ENCODE measurements around the gene UBA1. TPM values are rescaled to one million over a fixed set of nuclear protein-coding genes. Genes with fewer than 3 reads are reported as not detected.

Gene UBA1
- total RNA-seq, 1 donor from 2014 or later = 244 TPM

DNA sequence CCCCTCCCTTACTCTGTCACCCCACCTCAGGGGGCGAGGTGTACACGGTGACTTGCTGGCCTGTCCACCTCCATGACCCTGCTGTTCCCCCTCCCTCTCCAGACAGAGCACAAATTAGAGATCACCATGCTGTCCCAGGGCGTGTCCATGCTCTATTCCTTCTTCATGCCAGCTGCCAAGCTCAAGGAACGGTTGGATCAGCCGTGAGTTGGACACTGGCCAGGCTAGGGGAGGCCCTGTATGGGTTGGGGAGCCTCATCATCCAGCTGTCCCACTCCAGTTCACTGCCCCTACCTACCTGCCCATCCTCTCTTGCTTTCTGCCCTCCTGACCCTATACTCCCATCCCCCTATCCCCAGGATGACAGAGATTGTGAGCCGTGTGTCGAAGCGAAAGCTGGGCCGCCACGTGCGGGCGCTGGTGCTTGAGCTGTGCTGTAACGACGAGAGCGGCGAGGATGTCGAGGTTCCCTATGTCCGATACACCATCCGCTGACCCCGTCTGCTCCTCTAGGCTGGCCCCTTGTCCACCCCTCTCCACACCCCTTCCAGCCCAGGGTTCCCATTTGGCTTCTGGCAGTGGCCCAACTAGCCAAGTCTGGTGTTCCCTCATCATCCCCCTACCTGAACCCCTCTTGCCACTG, 20.9 kb downstream of the UBA1 start:
- H3K4me1 Mint-ChIP-seq (ENCODE audit: low read depth, unreplicated experiment) = peaks cover 14% of the 10 kb centered on the region
- no peak overlapping the region for H3K4me3 Mint-ChIP-seq (ENCODE audit: unreplicated experiment)
- Histone ChIP-seq H3K27ac (ENCODE audit: low read depth, low read length) (no peak overlapping the region), H3K9me3 (ENCODE audit: insufficient read depth, low read depth, low read length) (no peaks in the 10 kb centered on the region), H3K4me1 (ENCODE audit: insufficient read depth, low read length) (peaks cover 12% of the 10 kb centered on the region), H2AFZ (ENCODE audit: low read depth, low read length) (no peak overlapping the region), H3K4me2 (ENCODE audit: low read length) (no peak overlapping the region), H4K20me1 (ENCODE audit: insufficient read depth, low read length) (peaks cover 44% of the 10 kb centered on the region), H3K79me2 (ENCODE audit: insufficient read depth, low read length) (peaks cover 14% of the 10 kb centered on the region), H3K27me3 (ENCODE audit: insufficient read depth, low read length) (no peaks in the 10 kb centered on the region), H3K9ac (ENCODE audit: low read length) (no peak overlapping the region), H3K36me3 (ENCODE audit: insufficient read depth, low read length) (peaks cover 20% of the 10 kb centered on the region), H3K4me3 (ENCODE audit: insufficient read depth, low read depth, low read length) (no peak overlapping the region)
- no peaks in the 10 kb centered on the region for H3K9me3 Mint-ChIP-seq (ENCODE audit: unreplicated experiment)
- H3K27me3 Mint-ChIP-seq (ENCODE audit: low read depth, unreplicated experiment) = no peaks in the 10 kb centered on the region
- DNase-seq (ENCODE audit: low read depth) (no peak), FAIRE-seq (no peak)
- no peak overlapping the region for H3K27ac Mint-ChIP-seq (ENCODE audit: unreplicated experiment)
- H3K36me3 Mint-ChIP-seq (ENCODE audit: low read depth, unreplicated experiment) = peaks cover 12% of the 10 kb centered on the region
- TF ChIP-seq, protein P1, sequence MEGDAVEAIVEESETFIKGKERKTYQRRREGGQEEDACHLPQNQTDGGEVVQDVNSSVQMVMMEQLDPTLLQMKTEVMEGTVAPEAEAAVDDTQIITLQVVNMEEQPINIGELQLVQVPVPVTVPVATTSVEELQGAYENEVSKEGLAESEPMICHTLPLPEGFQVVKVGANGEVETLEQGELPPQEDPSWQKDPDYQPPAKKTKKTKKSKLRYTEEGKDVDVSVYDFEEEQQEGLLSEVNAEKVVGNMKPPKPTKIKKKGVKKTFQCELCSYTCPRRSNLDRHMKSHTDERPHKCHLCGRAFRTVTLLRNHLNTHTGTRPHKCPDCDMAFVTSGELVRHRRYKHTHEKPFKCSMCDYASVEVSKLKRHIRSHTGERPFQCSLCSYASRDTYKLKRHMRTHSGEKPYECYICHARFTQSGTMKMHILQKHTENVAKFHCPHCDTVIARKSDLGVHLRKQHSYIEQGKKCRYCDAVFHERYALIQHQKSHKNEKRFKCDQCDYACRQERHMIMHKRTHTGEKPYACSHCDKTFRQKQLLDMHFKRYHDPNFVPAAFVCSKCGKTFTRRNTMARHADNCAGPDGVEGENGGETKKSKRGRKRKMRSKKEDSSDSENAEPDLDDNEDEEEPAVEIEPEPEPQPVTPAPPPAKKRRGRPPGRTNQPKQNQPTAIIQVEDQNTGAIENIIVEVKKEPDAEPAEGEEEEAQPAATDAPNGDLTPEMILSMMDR (IDR thresholded peaks at IDR 0.05; ENCODE audit: insufficient read depth, low read depth, low read length) = no peak
- TF ChIP-seq EZH2 (IDR thresholded peaks at IDR 0.05; ENCODE audit: insufficient read depth, low read length) = no peak

GRCh38 chrX:47215291-47215900, 21.8 kb downstream of the UBA1 start:
- Histone ChIP-seq H2AFZ (ENCODE audit: low read depth, low read length) (no peak overlapping the region), H3K4me3 (ENCODE audit: insufficient read depth, low read depth, low read length) (no peak overlapping the region), H3K79me2 (ENCODE audit: insufficient read depth, low read length) (peaks cover 22% of the 10 kb centered on the region), H3K9ac (ENCODE audit: low read length) (no peak overlapping the region), H3K36me3 (ENCODE audit: insufficient read depth, low read length) (peaks cover 17% of the 10 kb centered on the region), H3K27ac (ENCODE audit: low read depth, low read length) (no peak overlapping the region), H3K27me3 (ENCODE audit: insufficient read depth, low read length) (no peaks in the 10 kb centered on the region), H4K20me1 (ENCODE audit: insufficient read depth, low read length) (peaks cover 52% of the 10 kb centered on the region), H3K4me2 (ENCODE audit: low read length) (no peak overlapping the region), H3K9me3 (ENCODE audit: insufficient read depth, low read depth, low read length) (no peaks in the 10 kb centered on the region), H3K4me1 (ENCODE audit: insufficient read depth, low read length) (peaks cover 20% of the 10 kb centered on the region)
- Mint-ChIP-seq H3K27me3 (ENCODE audit: low read depth, unreplicated experiment) (no peaks in the 10 kb centered on the region), H3K36me3 (ENCODE audit: low read depth, unreplicated experiment) (peaks cover 17% of the 10 kb centered on the region), H3K4me3 (ENCODE audit: unreplicated experiment) (no peak overlapping the region), H3K4me1 (ENCODE audit: low read depth, unreplicated experiment) (peaks cover 22% of the 10 kb centered on the region), H3K27ac (ENCODE audit: unreplicated experiment) (no peak overlapping the region), H3K9me3 (ENCODE audit: unreplicated experiment) (peaks cover 3% of the 10 kb centered on the region)
- no peak for FAIRE-seq
- TF ChIP-seq, protein P1 (IDR thresholded peaks at IDR 0.05; ENCODE audit: insufficient read depth, low read depth, low read length) = no peak
- TF ChIP-seq EZH2 (IDR thresholded peaks at IDR 0.05; ENCODE audit: insufficient read depth, low read length) = no peak
- DNase-seq (ENCODE audit: low read depth) = no peak

DNA sequence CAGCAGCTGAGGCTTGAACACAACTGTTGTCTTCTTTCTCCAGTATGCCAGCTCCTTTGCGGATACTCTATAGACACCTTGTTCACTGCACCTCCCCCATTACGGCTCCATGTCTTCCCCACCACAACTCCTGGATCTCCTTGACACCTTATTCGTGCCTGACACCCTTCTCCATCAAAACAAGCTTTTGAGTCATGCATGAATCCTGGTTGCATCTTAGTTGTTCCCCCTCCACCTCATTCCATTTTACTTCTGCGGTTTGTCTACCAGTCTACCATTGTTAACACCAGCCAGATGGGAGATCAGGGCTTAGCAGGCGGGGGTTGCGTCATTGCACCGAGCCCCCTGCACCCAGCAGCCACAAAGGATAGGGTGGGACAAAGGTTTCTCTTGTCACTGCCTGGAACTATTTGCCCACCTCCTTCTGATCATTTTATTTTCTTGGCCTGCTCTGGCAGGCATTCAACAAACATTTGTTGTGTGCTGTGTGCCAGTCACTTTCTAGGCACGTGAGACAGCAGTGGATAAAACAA, 22.8 kb downstream of the UBA1 start:
- H3K4me1 Mint-ChIP-seq (ENCODE audit: low read depth, unreplicated experiment) = peaks cover 29% of the 10 kb centered on the region
- H3K36me3 Mint-ChIP-seq (ENCODE audit: low read depth, unreplicated experiment) = peaks cover 16% of the 10 kb centered on the region
- DNase-seq (ENCODE audit: low read depth) = no peak
- FAIRE-seq = no peak
- peak overlapping the region; percentile 74 for H3K27ac Mint-ChIP-seq (ENCODE audit: unreplicated experiment)
- Histone ChIP-seq H3K27ac (ENCODE audit: low read depth, low read length) (peak overlapping the region; percentile 89), H3K79me2 (ENCODE audit: insufficient read depth, low read length) (peaks cover 33% of the 10 kb centered on the region), H3K36me3 (ENCODE audit: insufficient read depth, low read length) (peaks cover 13% of the 10 kb centered on the region), H3K27me3 (ENCODE audit: insufficient read depth, low read length) (no peaks in the 10 kb centered on the region), H3K4me1 (ENCODE audit: insufficient read depth, low read length) (peaks cover 22% of the 10 kb centered on the region), H3K4me3 (ENCODE audit: insufficient read depth, low read depth, low read length) (no peak overlapping the region), H3K9me3 (ENCODE audit: insufficient read depth, low read depth, low read length) (no peaks in the 10 kb centered on the region), H2AFZ (ENCODE audit: low read depth, low read length) (no peak overlapping the region), H3K9ac (ENCODE audit: low read length) (peak overlapping the region; percentile 79), H3K4me2 (ENCODE audit: low read length) (peak overlapping the region; percentile 81), H4K20me1 (ENCODE audit: insufficient read depth, low read length) (peaks cover 59% of the 10 kb centered on the region)
- H3K9me3 Mint-ChIP-seq (ENCODE audit: unreplicated experiment) = peaks cover 3% of the 10 kb centered on the region
- no peak for TF ChIP-seq EZH2 (IDR thresholded peaks at IDR 0.05; ENCODE audit: insufficient read depth, low read length)
- TF ChIP-seq, protein P1 (IDR thresholded peaks at IDR 0.05; ENCODE audit: insufficient read depth, low read depth, low read length) = no peak
- H3K4me3 Mint-ChIP-seq (ENCODE audit: unreplicated experiment) = peak overlapping the region; percentile 90
- H3K27me3 Mint-ChIP-seq (ENCODE audit: low read depth, unreplicated experiment) = no peaks in the 10 kb centered on the region
